Measurements from ENCODE around the gene INPP5F.

GRCh38 chr10:119724593-119725516 is 995 bp upstream of the INPP5F start:
- TF ChIP-seq CTCF (IDR thresholded peaks at IDR 0.05): no peak
- no peak for TF ChIP-seq EP300 (IDR thresholded peaks at IDR 0.05)
- no peak for TF ChIP-seq POLR2A (IDR thresholded peaks at IDR 0.05)

All from gastroesophageal sphincter (tissue), 3 donors.